Measurements from ENCODE around the gene VWF.

- TF ChIP-seq CTCF (conservative IDR thresholded peaks at IDR 0.05; ENCODE audit: low read depth, low read length) (no peak), EZH2 (IDR thresholded peaks at IDR 0.05; ENCODE audit: low read length, unreplicated experiment) (no peak), EZH2phosphoT487 (IDR thresholded peaks at IDR 0.05; ENCODE audit: borderline replicate concordance, low read length) (no peak)
Measured at GRCh38 chr12:6047249-6048237, 76.9 kb downstream of the VWF start.

Data from PC-3 (cell line).